ENCODE data around the gene SMAD2.

Gene SMAD2

GRCh38 chr18:47949202-47949601 is 18.7 kb upstream of the SMAD2 start:
- TF ChIP-seq CTCF (IDR thresholded peaks at IDR 0.05; ENCODE audit: extremely low read depth, missing control alignments) = no peak
- no peak for DNase-seq (ENCODE audit: low spot score)

GRCh38 chr18:47946889-47947288 is 16.4 kb upstream of the SMAD2 start:
- no peak for DNase-seq (ENCODE audit: low spot score)
- no peak for TF ChIP-seq CTCF (IDR thresholded peaks at IDR 0.05; ENCODE audit: extremely low read depth, missing control alignments)

GRCh38 chr18:47944972-47945852 is 14.8 kb upstream of the SMAD2 start:
- no peak for TF ChIP-seq CTCF (IDR thresholded peaks at IDR 0.05; ENCODE audit: extremely low read depth, missing control alignments)
- DNase-seq (ENCODE audit: low spot score) = no peak

- DNase-seq (ENCODE audit: low spot score) = no peak
- no peak for TF ChIP-seq CTCF (IDR thresholded peaks at IDR 0.05; ENCODE audit: extremely low read depth, missing control alignments)
Observed at GRCh38 chr18:47936952-47937351, 6.5 kb upstream of the SMAD2 start.

GRCh38 chr18:47935321-47936055 is 5.0 kb upstream of the SMAD2 start:
- DNase-seq (ENCODE audit: low spot score) = no peak
- no peak for TF ChIP-seq CTCF (IDR thresholded peaks at IDR 0.05; ENCODE audit: extremely low read depth, missing control alignments)

GRCh38 chr18:47932603-47933002 is 2.1 kb upstream of the SMAD2 start:
- TF ChIP-seq CTCF (IDR thresholded peaks at IDR 0.05; ENCODE audit: extremely low read depth, missing control alignments) = no peak
- no peak for DNase-seq (ENCODE audit: low spot score)

GRCh38 chr18:47932190-47932589 is 1.7 kb upstream of the SMAD2 start:
- no peak for TF ChIP-seq CTCF (IDR thresholded peaks at IDR 0.05; ENCODE audit: extremely low read depth, missing control alignments)
- DNase-seq (ENCODE audit: low spot score) = no peak

Measured in GM20000 (cell line).